Measurements from ENCODE around the gene CHST14. TPM values are rescaled to one million over a fixed set of nuclear protein-coding genes. Genes with fewer than 3 reads are reported as not detected.
A peak's percentile ranks its signal among the peaks of the same experiment; 100 is the strongest.

Gene CHST14
- total RNA-seq, 2 experiments from 2014 or later, result 12.1 to 12.6 TPM

GRCh38 chr15:40500568-40501330 is 30.0 kb downstream of the CHST14 start:
- Mint-ChIP-seq H3K4me3 (no peak overlapping the region), H3K36me3 (ENCODE audit: low read depth) (no peaks in the 10 kb centered on the region), H3K27me3 (ENCODE audit: low read depth) (peaks cover 23% of the 10 kb centered on the region), H3K9me3 (ENCODE audit: insufficient read depth) (no peaks in the 10 kb centered on the region), H3K4me1 (ENCODE audit: low read depth) (peaks cover 2% of the 10 kb centered on the region), H3K27ac (no peak overlapping the region)
- ATAC-seq, result no peak
- DNase-seq, result no peak
- ChIA-PET POLR2A (no interaction called here), CTCF (interaction anchor here (1.0 kb wide), 1 partner anchor 50 kb away, joined by 3 read pairs; no protein-coding TSS in a partner anchor)

- POLR2A ChIA-PET, result no interaction called here
- Mint-ChIP-seq H3K4me3 (no peak overlapping the region), H3K4me1 (ENCODE audit: low read depth) (peaks cover 2% of the 10 kb centered on the region), H3K27ac (no peak overlapping the region), H3K27me3 (ENCODE audit: low read depth) (peaks cover 26% of the 10 kb centered on the region), H3K9me3 (ENCODE audit: insufficient read depth) (no peaks in the 10 kb centered on the region), H3K36me3 (ENCODE audit: low read depth) (no peaks in the 10 kb centered on the region)
- DNase-seq, result no peak
- ATAC-seq, result no peak
- CTCF ChIA-PET, result no interaction called here
Measured at GRCh38 chr15:40501487-40501886, 30.7 kb downstream of the CHST14 start.

- CTCF ChIA-PET, result interaction anchor here (0.6 to 3.0 kb wide), 16 partner anchors 8 to 199 kb away, joined by 3 to 15 read pairs (median 4); partner anchors contain the start of genes BAHD1 and PLCB2
- peak; percentile 74 for DNase-seq
- Mint-ChIP-seq H3K4me3 (peak overlapping the region; percentile 13), H3K9me3 (ENCODE audit: insufficient read depth) (no peaks in the 10 kb centered on the region), H3K4me1 (ENCODE audit: low read depth) (peaks cover 24% of the 10 kb centered on the region), H3K27ac (no peak overlapping the region), H3K27me3 (ENCODE audit: low read depth) (peaks cover 53% of the 10 kb centered on the region), H3K36me3 (ENCODE audit: low read depth) (no peaks in the 10 kb centered on the region)
- POLR2A ChIA-PET, result no interaction called here
- peak; percentile 90 for ATAC-seq
Measured at GRCh38 chr15:40506964-40507571, 36.3 kb downstream of the CHST14 start.

- no peaks in the 10 kb centered on the region for H3K36me3 Mint-ChIP-seq (ENCODE audit: low read depth)
- DNase-seq, result no peak
- H3K4me3 Mint-ChIP-seq, result no peak overlapping the region
- H3K4me1 Mint-ChIP-seq (ENCODE audit: low read depth), result peaks cover 26% of the 10 kb centered on the region
- ChIA-PET CTCF (interaction anchor here (1.2 to 3.0 kb wide), 6 partner anchors 9 to 86 kb away, joined by 3 to 15 read pairs (median 8); partner anchors contain the start of gene BAHD1), POLR2A (no interaction called here)
- H3K27ac Mint-ChIP-seq, result no peak overlapping the region
- no peaks in the 10 kb centered on the region for H3K9me3 Mint-ChIP-seq (ENCODE audit: insufficient read depth)
- ATAC-seq, result no peak
- peaks cover 56% of the 10 kb centered on the region for H3K27me3 Mint-ChIP-seq (ENCODE audit: low read depth)
Measured at GRCh38 chr15:40508216-40508615, 37.4 kb downstream of the CHST14 start.

- Mint-ChIP-seq H3K27ac (no peak overlapping the region), H3K36me3 (ENCODE audit: low read depth) (no peaks in the 10 kb centered on the region), H3K27me3 (ENCODE audit: low read depth) (peaks cover 64% of the 10 kb centered on the region), H3K4me1 (ENCODE audit: low read depth) (peaks cover 26% of the 10 kb centered on the region), H3K4me3 (no peak overlapping the region), H3K9me3 (ENCODE audit: insufficient read depth) (no peaks in the 10 kb centered on the region)
- no peak for DNase-seq
- POLR2A ChIA-PET, result interaction anchor here (1.0 kb wide), 1 partner anchor 40 kb away, joined by 3 read pairs; the partner anchor contains the start of gene CHST14
- no peak for ATAC-seq
- CTCF ChIA-PET, result interaction anchor here (1.2 to 1.4 kb wide), 2 partner anchors 10 to 67 kb away, joined by 3 to 8 read pairs; no protein-coding TSS in a partner anchor
Measured at GRCh38 chr15:40510201-40510600, 39.4 kb downstream of the CHST14 start.

GRCh38 chr15:40511093-40511471 is 40.3 kb downstream of the CHST14 start:
- Mint-ChIP-seq H3K9me3 (ENCODE audit: insufficient read depth) (no peaks in the 10 kb centered on the region), H3K36me3 (ENCODE audit: low read depth) (no peaks in the 10 kb centered on the region), H3K27me3 (ENCODE audit: low read depth) (peaks cover 68% of the 10 kb centered on the region), H3K4me3 (peak overlapping the region; percentile 65), H3K4me1 (ENCODE audit: low read depth) (peaks cover 26% of the 10 kb centered on the region), H3K27ac (no peak overlapping the region)
- peak; percentile 52 for DNase-seq
- ATAC-seq, result peak; percentile 51
- POLR2A ChIA-PET, result no interaction called here
- CTCF ChIA-PET, result no interaction called here

- DNase-seq (no peak), ATAC-seq (peak; percentile 62)
- peaks cover 64% of the 10 kb centered on the region for H3K27me3 Mint-ChIP-seq (ENCODE audit: low read depth)
- no peaks in the 10 kb centered on the region for H3K9me3 Mint-ChIP-seq (ENCODE audit: insufficient read depth)
- H3K27ac Mint-ChIP-seq, result no peak overlapping the region
- H3K4me3 Mint-ChIP-seq, result peak overlapping the region; percentile 65
- peaks cover 24% of the 10 kb centered on the region for H3K4me1 Mint-ChIP-seq (ENCODE audit: low read depth)
- CTCF ChIA-PET, result no interaction called here
- H3K36me3 Mint-ChIP-seq (ENCODE audit: low read depth), result no peaks in the 10 kb centered on the region
- POLR2A ChIA-PET, result interaction anchor here (1.0 kb wide), 1 partner anchor 14 kb away, joined by 3 read pairs; no protein-coding TSS in a partner anchor
Measured at GRCh38 chr15:40511472-40512133, 40.8 kb downstream of the CHST14 start.

GRCh38 chr15:40512440-40512839 is 41.7 kb downstream of the CHST14 start:
- Mint-ChIP-seq H3K9me3 (ENCODE audit: insufficient read depth) (no peaks in the 10 kb centered on the region), H3K27ac (no peak overlapping the region), H3K27me3 (ENCODE audit: low read depth) (peaks cover 60% of the 10 kb centered on the region), H3K4me1 (ENCODE audit: low read depth) (peaks cover 17% of the 10 kb centered on the region), H3K36me3 (ENCODE audit: low read depth) (no peaks in the 10 kb centered on the region), H3K4me3 (peak overlapping the region; percentile 3)
- CTCF ChIA-PET, result no interaction called here
- ATAC-seq (no peak), DNase-seq (no peak)
- POLR2A ChIA-PET, result interaction anchor here (1.0 kb wide), 1 partner anchor 15 kb away, joined by 3 read pairs; no protein-coding TSS in a partner anchor

- DNase-seq (no peak), ATAC-seq (no peak)
- no peaks in the 10 kb centered on the region for H3K9me3 Mint-ChIP-seq (ENCODE audit: insufficient read depth)
- ChIA-PET POLR2A (no interaction called here), CTCF (interaction anchor here (0.6 kb wide), 1 partner anchor 71 kb away, joined by 3 read pairs; no protein-coding TSS in a partner anchor)
- H3K4me1 Mint-ChIP-seq (ENCODE audit: low read depth), result peaks cover 16% of the 10 kb centered on the region
- H3K4me3 Mint-ChIP-seq, result no peak overlapping the region
- H3K36me3 Mint-ChIP-seq (ENCODE audit: low read depth), result no peaks in the 10 kb centered on the region
- no peak overlapping the region for H3K27ac Mint-ChIP-seq
- peaks cover 51% of the 10 kb centered on the region for H3K27me3 Mint-ChIP-seq (ENCODE audit: low read depth)
Measured at GRCh38 chr15:40513609-40514008, 42.8 kb downstream of the CHST14 start.

GRCh38 chr15:40516322-40516721 is 45.5 kb downstream of the CHST14 start:
- Mint-ChIP-seq H3K27ac (no peak overlapping the region), H3K27me3 (ENCODE audit: low read depth) (peaks cover 36% of the 10 kb centered on the region), H3K9me3 (ENCODE audit: insufficient read depth) (no peaks in the 10 kb centered on the region), H3K4me1 (ENCODE audit: low read depth) (peaks cover 11% of the 10 kb centered on the region), H3K4me3 (no peak overlapping the region), H3K36me3 (ENCODE audit: low read depth) (no peaks in the 10 kb centered on the region)
- POLR2A ChIA-PET, result no interaction called here
- ATAC-seq (no peak), DNase-seq (no peak)
- CTCF ChIA-PET, result no interaction called here

Data from activated CD8-positive, alpha-beta T cell treated with anti-CD3 and anti-CD28 coated beads, Interleukin-2, amount 10 ng/mL, durations not matched to agents 7 days and 5 days (primary cell).